ENCODE results near the gene BICDL2.

DNA sequence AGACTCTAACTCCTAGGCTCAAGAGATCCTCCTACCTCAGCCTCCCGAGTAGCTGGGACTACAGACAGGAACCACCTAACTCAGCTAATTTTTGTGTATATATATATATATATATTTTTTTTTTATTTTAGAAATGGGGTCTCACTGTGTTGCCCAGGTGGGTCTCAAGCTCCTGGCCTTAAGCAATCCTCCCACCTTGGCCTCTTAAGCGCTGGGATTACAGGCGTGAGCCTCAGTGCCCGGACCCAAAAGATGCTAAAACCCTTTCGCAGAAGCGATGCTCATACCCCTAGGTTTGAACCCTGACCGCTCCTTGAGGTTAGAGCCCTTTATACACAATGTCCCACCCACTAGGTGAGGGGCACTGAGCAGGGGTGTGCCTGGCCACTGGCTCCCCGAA is 26.2 kb downstream of the BICDL2 start:
- TF ChIP-seq CTCF (IDR thresholded peaks at IDR 0.05) (no peak), POLR2A (IDR thresholded peaks at IDR 0.05) (no peak)

All from testis (tissue), 2 donors.